NCI-H345 treated with DMSO at 0.1 percent for 48 hours (cell line): ENCODE data around the gene USP2.

Experiments used
- DNase-seq: peaks from one replicate; lab custom pipeline; 2025; ENCODE audit not compliant: unreplicated experiment; lab: John Stamatoyannopoulos, UW

The USP2 gene

GRCh38 chr11:119366690-119367620 is 14.5 kb downstream of the USP2 start:
- DNase-seq, result no peak

DNA sequence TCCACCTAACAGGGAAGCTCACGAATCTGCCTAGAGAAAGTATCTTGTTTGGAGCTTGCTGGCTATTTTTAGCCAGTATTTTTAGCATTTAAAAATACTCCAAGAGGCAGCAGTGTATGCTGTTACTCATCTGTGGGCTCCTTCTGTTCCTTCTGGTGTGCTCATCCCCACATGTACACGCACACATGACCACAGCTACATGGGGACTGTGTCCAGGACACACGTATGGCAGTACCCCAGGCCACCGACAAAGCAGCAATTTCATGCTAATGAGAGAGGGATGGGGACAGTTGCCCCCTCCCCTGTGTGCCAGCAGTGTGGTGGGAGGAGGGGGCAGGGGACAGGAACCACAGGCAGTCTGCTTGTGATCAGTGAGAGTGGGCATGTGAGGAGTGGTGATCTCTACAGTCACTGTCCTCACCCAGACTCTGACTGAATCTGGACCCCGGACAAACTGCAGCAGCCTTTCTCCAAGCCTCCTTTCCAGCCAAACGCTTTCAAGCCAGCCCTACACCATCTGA is 16.4 kb downstream of the USP2 start:
- no peak for DNase-seq

DNA sequence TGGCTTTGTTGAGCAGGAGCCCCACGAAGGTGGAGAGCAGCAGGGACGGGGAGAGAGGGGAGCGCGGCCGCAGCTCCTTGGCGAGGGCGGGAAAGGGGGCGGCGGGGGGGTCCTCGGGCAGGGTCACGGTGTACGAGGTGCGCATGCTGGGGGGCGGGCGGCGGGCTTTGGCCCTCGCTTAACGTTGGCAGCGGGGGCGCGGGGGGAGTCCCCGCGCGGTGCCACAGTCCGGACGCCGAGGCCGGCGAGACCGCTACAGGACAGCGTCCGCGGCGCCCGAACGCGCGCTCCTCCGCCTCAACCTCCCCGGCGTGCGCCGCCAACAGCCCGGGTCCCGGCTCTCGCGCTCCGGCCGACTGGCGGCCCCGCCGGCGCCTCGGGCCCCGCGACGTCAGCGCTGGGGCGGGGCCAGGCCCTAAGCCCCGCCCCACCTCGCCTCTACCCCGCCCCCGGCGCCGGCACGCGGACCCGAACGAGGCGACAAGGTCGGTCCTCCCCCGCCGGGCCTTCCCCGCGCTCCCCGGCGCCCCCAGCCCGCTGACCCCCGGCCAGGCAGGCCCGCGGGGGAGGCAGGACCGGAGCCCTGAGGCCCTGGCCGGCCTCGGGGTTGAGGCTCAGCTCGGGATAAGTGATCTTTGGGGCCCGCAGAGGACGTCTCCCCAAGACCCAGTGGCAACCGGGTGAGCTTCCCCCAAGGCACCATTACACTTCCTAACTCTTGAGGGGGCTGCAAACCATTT is 17.5 kb downstream of the USP2 start:
- DNase-seq, result no peak

GRCh38 chr11:119363081-119363850 is 18.2 kb downstream of the USP2 start:
- DNase-seq, result no peak

DNA sequence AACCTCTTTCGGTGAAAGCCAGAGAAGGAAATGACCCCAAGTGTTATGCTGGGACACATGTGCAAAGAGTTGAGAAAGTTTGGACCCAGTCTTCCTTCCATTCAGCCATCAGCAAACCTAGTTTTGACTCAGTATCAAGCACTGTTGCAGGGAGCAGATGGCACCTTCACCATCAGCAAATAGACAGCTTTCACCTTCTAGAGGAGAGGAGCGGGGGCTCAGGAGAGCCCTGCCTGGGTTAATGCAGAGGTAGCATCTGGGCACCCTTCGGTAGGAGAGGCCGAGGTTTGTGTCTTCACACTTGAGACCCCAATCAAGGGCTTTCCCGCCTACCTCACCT is 18.8 kb downstream of the USP2 start:
- no peak for DNase-seq

DNA sequence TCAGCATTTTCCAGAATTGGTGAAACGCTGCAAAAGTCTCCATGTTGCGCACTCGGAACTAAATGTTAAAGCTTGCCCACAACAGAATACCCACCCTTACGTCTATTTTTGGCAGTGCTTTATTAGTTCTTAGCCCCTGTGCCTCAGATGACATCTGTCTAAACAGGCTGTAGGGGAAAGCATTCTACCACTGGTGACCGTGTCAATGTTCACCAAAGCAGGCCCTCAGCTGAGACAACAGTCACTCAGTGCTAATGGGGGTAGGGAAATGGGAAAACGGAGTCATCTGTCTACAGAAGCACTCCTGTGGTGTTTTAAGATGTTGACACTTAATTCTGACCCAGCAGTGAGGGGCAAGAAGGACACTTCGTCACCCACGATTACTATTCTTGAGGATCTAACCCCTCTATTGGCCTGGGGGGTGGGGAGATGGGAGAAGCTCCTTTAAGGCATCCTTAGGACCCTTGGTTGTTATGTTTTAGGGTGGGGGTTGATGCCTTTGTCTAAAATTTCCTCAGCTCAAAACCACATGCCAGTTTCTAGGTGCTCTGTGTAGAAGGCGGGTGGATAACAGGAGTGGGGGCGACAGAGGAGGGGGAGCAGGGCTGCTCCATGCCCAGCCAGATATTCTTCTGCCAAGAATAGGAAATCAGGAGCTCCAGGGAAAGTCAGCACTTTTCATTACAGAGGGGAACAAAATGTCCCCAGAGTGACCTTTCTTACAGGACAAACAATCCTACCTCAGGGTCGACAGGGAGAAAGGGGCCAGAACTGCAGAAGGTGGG is 19.4 kb downstream of the USP2 start:
- no peak for DNase-seq

GRCh38 chr11:119361056-119361787 is 20.3 kb downstream of the USP2 start:
- no peak for DNase-seq

DNA sequence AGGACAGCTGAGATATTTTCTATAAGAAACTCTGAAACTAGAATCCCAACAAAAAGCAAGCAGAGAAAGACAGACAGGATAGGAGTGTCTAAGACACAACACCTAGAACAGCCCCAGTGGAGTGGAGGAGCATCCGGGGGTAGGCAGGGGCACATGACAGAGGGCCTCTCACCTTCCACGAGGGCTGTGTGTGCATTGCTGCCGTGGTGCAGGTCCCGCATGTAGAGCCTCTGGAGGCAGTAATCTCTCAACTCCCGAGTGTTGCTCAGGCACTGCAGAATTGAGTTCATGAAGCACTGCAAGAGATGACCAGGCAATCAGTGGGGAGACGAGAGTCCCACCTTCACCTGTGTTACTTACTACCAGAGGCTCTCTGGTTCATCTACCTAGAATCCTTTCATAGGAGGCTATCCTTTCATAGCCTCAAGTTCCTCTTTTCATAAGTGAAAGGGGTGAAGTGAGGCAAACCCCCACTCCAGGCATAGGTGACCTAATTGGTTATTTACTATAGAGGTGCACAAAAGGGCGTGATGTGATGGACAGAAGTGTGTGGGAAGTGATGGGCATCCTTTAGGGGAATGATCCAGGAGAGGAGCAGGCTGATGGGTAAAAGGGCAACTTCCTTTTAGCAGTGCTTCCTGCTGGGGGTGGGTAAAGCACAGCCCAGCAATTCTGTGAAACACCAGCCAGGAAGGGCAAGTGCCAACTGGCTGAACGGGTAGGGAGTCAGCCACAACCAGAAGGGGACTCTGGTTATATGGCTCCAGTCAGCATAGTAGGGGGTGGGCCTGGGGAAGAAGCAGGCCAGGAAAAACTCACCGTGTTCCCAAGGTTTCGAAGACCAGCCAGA is 21.9 kb downstream of the USP2 start:
- no peak for DNase-seq

GRCh38 chr11:119357074-119357473 is 24.4 kb downstream of the USP2 start:
- no peak for DNase-seq

- no peak for DNase-seq
Observed at GRCh38 chr11:119356349-119357031, 25.0 kb downstream of the USP2 start.

- no peak for DNase-seq
Observed at GRCh38 chr11:119355091-119355843, 26.2 kb downstream of the USP2 start.

DNA sequence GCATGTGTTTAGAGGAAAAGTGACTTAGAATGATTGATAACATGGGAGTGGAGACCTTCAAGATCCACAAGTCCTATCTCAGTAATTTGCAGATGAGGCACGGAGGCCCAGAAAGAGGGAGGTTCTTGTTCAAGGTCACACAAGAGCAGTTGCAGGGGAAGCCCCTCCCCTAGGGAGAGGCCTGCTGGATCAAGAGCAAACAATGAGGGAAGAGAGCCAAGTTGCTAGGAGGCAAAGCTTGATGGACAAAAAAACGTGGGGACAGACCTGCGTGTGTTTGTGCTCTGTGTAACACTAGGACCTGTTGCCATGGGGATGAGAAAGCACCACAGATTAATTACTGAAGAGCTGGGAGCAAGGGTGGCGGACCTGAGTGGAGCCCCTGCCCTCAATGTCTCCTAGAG is 28.6 kb downstream of the USP2 start:
- DNase-seq, result peak; percentile 60

DNA sequence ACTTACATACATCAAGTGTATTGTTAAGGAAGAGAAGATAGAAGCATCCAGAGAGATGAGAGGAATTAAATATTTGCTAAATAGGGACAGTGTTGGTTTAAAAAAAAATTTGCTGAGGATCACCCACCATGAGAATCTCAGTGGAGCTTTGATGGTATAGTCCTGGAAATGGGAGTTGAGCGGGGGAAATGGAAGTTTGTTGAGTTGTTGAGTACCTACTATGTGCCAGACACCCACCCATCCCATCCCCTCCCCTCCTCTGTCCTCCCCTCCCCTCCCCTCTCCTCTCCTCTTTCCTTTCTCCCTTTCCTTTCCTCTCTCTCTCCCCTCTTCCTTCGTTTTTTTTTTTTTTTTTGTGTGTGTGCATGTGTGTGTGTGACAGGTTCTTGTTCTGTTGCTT is 30.3 kb downstream of the USP2 start:
- DNase-seq, result no peak

GRCh38 chr11:119350302-119350701 is 31.2 kb downstream of the USP2 start:
- DNase-seq, result no peak

- no peak for DNase-seq
Observed at GRCh38 chr11:119347940-119348605, 33.4 kb downstream of the USP2 start.

- DNase-seq, result no peak
Observed at GRCh38 chr11:119347242-119347641, 34.2 kb downstream of the USP2 start.

DNA sequence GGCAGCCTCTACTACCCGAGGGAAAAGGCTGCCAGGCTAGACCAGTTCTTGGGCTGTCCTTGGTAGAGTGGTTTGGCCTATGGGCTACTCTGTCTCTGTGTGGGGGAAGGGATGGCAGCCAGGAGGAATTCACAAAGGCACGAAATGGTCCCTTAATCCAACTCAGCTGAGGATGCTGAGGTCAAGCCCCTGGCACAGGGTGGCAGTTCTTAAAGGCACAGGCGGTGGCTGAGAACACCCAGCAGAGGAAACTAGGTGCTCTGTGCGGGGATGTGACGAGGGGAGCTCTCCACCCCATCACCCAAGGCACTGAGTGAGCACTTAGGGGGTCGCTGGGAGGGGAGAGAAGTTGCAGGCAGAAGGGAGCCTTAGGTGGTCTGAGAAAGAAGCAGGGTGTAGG is 34.9 kb downstream of the USP2 start, which contains the start of gene MFRP:
MFRP (minus strand) TSS at position 101 of the 400 bp plus-strand sequence. CDS start 192 bp downstream, outside the sequence.
- DNase-seq, result no peak
